NCI-H748 (cell line): ENCODE results near the gene CLCN6.

Source experiments
- DNase-seq: peaks from one replicate; lab custom pipeline; 2025; ENCODE audit not compliant: unreplicated experiment; lab: John Stamatoyannopoulos, UW

The CLCN6 gene

GRCh38 chr1:11874624-11875023 lies 68.6 kb downstream of the CLCN6 start:
- DNase-seq, result no peak

GRCh38 chr1:11875094-11875493 lies 69.1 kb downstream of the CLCN6 start:
- DNase-seq, result no peak

DNA sequence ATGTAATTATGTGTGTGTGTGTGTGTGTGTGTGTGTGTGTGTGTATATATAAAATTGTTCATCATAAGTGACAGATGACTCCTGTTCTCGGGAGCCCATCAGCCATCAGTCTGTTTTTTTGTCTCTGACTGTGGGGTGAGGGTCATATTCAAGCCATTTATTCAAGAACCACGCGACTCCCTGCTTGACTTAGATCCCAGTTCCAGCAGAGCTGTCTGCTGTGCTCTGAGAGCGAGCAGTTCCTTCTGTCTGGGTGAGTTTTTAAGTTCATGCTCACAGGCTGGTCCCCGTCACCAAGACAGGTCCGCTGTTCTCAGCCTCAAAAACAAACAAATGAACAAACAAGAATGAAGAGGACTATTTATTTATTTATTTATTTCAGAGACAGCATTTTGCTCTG lies 71.1 kb downstream of the CLCN6 start:
- DNase-seq, result no peak

- DNase-seq, result no peak
Measured at GRCh38 chr1:11878081-11878890, 72.3 kb downstream of the CLCN6 start.

- no peak for DNase-seq
Measured at GRCh38 chr1:11878891-11879190, 72.8 kb downstream of the CLCN6 start.

DNA sequence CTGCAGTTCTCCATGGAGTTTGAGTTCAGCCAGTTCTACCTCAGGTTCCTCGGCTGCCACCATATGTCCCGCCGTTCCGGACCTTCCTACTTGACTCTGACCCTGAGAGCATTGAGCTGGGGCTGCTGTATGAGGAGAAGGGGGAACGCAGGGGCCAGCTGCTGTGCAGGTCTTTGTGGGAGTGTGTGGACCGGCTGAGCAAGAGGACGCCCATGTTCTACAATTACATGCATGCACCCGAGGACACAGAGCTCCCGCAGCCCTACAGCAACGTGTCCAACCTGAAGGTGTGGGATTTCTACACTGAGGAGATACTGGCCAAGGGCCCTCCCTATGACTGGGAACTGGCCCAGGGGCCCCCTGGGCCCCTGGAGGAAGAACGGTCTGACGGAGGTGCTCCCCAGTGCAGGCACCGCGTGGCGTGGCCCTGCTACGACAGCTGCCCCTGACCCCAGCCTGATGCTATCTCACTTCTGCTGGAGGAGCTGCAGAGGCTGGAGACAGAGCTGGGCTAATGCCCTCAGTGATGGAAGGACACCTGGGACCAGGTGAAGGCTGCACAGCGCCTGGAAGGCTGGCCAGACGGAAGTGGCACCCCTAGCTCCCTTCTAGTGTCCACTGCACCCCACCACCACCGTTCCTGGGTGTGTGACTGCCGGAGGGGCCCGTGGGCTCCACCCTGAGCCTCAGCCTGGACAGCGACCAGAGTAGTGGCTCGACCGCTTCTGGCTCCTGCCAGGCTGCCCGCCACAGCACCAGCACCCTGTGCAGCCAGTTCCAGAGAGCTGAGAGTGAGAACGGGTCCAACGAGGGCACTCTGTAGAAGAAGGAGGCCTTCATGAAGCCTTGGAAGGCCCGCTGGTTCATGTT lies 73.6 kb downstream of the CLCN6 start:
- DNase-seq, result no peak

DNA sequence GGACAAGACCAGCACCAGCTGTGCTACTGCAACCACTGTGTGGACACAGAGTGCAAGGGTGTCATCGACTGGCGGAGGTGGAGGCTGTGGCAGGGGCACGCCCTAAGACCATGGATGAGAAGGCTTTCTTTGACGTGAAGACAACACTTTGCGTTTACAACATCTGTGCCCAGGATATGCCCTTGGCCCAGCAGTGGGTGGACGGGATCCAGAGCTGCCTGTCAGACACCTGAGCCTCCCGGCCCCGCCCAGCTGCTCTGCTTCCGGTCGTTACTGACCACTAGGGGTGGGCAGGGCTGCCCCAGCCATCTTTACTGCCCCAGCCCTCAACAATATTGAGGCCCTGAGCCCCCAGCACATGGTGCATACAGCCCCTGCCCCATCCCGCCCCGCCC lies 74.2 kb downstream of the CLCN6 start:
- no peak for DNase-seq

DNA sequence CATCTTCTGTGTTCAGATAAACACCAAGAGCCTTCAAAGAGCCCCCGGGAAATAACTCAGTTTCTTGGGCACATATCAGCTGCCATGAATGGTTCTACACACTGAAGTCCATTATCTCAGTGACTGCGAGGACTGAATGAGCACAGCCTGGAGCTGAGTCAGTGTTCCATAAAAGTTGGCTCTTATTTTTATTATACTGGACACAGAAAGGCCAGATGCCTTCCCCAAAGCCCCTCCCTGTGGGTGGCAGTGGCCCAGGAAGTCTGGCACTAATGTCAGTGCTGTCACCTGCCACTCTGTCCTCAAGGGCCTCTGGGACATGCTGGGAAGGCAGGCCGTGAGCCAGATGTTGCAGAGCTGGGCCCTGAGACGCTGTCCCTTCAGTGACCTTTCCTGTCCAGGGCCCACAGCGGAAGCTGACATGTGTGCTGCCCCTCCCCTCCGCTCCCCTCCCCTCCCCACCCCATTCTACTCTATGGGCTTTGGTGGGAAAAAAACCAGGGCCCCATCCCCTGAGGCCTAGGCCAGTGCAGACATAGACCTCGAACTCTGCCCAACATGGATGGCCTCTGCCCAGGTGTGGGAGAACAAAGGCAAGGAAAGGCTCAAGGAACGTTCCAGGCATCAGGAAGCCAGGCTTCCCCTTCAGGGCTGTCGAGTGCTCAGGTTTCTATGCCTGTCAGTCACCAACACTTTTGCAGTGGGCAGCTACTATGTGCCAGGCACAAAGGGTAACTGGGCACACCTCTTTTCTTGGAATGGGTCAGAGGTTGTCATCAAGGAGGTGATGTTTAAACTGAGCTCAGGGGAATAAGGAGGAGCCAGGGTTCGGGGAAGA lies 75.1 kb downstream of the CLCN6 start:
- no peak for DNase-seq

DNA sequence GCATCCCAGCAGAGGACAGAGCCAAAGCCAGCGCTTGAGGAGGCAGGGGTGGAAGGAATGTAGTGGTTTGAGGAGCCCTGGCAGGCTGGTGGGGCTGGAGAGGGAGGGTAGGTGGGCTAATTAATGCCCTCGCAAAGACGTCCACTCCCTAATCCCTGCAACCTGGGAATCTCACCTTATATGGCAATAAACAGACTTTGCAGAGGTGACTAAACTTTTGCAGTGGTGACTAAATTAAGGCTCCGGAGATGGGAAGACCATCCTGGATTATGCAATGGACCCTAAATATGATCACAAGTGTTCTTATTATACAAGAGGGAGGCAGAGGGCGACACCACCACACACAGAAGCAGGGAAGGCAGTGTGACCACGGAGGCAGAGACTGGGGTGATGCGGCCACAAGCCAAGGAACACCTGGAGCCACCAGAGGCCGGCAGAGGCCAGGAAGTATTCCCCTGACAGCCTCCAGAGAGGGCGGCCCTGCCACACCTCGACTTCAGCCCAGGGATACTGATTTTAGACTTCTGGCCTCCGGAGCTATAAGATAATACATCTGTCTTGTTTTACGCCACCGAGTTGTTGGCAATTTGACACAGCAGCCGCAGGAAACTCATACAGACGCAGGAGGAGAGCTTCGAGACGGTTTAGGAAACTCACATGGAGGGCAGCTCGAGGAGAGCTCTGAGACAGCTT lies 75.9 kb downstream of the CLCN6 start:
- no peak for DNase-seq

DNA sequence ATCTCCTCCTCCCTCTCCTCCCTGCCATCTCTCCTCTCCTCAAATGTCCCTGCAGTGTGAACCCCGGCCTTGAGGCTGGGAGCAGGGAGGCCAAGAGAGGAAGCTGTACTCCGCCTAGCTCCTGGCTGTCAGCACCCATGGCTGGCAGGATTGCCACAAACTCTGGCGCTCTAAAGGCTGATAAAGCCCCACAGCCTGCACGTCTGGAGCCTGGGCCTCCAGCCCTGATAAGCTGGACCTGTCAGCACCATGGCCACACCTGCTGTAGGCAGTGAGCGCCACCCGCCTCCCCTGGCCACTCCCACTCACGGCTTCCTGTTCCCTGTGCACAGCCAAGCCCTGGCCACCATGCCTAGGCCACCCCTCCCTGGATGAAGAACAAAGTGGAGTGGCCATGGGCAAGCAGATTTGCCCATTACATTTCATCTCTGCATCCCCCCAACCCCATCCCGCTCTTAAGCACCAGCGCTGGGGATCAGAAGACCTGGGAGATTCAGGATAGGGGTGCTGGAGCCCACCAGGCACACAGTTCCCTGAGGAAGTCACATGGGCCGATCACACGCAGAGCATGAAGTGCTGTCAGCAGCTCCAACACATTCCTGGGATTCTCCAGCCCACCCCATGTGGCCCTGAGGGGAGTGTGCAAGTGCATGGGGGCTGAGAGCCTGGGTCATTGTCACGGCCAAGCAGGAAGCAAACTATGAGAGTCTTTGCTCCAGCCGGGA lies 77.0 kb downstream of the CLCN6 start:
- peak; percentile 26 for DNase-seq

- no peak for DNase-seq
Measured at GRCh38 chr1:11885916-11886315, 79.9 kb downstream of the CLCN6 start.

- no peak for DNase-seq
Measured at GRCh38 chr1:11886986-11887665, 81.1 kb downstream of the CLCN6 start.

- no peak for DNase-seq
Measured at GRCh38 chr1:11887666-11888007, 81.6 kb downstream of the CLCN6 start.

GRCh38 chr1:11888206-11888876 lies 82.3 kb downstream of the CLCN6 start:
- no peak for DNase-seq

GRCh38 chr1:11888877-11889208 lies 82.9 kb downstream of the CLCN6 start:
- DNase-seq, result no peak

GRCh38 chr1:11891433-11892186 lies 85.6 kb downstream of the CLCN6 start:
- no peak for DNase-seq
